Myocyte (in vitro differentiated cells): ENCODE results near the gene THEM5. TPM values are rescaled to one million over a fixed set of nuclear protein-coding genes. Genes with fewer than 3 reads are reported as not detected.
"Not testable (repeated sequence)": the region's sequence is repeated elsewhere in the genome, so short reads cannot be mapped to it uniquely, and the experiment has no call there.

ENCODE experiments used
- DNase-seq: peaks from one replicate; pipeline ENCODE4 v3.0.0-alpha.2; 2012; ENCODE audit warnings: low read depth
- total RNA-seq: library from RNA; depleted of rRNA; stranded (reverse); fragments of >200 nt; gene quantifications from 2 replicates; pipeline ENCODE4 v1.2.3, GENCODE V29; 2014

The THEM5 gene
- total RNA-seq, 1 donor from 2014 or later: not detected

DNA sequence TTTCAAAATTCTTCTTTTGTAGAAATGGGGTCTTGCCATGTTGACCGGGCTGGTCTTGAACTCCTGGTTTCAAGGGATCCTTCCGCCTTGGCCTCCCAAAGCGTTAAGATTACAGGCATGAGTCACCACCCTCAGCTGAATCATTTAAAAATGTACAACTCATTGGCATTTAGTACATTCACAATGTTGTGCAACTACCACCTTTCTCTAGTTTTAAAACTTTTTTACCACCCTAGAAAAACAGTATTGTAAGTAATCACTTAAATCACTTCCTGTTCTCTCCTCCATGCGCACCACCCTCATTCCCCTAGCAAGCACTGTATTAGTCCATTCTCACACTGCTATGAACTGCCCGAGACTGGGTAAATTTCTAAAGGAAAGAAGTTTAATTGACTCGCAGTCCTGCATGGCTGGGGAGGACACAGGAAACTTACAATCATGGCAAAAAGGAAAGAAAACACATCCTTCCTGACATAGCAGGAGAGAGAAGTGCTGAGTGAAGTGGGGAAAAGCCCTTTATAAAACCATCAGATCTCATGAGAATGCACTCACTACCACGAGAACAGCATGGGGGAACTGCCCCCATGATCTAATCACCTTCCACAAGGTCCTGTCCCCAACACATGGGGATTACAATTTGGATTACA lies 14.4 kb upstream of the THEM5 start:
- no peak for DNase-seq

DNA sequence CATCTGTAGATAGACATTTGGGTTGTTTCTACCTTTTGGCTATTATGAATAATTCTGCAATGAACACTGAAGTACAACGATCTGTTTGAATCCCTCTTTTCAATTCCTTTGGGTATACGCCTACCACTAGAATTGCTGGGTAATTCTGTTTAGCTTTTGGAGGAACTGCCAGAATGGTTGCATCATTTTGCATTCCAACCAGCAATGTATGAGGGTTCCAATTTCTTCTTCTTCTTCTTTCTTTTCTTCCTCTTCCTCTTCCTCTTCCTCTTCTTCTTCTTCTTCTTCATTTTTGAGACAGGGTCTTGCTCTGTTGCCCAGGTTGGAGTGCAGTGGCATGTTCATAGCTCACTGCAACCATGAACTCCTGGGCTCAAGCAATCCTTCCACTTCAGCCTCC lies 13.8 kb upstream of the THEM5 start:
- DNase-seq: no peak

DNA sequence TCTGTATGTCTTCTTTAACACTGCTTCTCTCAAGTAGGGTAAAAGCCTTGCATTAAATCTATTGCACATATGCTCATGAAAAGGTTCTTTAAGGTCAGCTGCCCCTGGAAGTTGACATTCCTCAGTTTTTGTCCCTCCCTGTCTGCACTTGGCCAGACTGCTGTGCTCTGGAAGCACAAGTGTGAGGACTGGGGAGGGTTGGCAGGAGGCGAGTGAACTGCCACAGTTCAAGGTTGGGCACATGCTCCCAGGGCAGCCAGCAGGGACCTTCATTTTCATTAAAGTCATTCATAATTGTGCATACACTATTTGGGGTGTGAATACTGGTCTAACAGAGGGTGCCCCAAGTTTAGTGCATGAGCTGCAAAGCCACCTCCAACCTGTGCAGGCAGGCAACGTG lies 10.9 kb upstream of the THEM5 start:
- DNase-seq: no peak

DNA sequence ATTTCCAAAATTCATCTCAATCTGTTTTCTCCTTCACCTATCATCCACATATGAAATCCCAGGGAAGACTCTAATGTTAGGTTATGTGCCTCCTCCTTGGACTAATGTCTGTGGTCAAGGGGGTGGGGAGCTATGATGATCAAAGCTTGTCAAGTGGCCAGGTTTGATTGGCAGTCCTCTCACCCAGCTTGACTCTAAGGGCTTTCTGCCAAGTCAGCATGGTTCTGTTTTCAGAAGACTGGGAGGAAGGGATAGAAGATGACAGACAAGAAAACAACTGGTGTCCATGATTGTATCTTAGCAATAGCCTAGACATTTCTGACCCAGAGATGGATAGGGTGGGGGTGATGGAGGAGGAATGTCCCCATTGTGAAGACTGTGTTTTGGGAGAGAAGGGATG lies 9.1 kb upstream of the THEM5 start:
- DNase-seq: no peak

DNA sequence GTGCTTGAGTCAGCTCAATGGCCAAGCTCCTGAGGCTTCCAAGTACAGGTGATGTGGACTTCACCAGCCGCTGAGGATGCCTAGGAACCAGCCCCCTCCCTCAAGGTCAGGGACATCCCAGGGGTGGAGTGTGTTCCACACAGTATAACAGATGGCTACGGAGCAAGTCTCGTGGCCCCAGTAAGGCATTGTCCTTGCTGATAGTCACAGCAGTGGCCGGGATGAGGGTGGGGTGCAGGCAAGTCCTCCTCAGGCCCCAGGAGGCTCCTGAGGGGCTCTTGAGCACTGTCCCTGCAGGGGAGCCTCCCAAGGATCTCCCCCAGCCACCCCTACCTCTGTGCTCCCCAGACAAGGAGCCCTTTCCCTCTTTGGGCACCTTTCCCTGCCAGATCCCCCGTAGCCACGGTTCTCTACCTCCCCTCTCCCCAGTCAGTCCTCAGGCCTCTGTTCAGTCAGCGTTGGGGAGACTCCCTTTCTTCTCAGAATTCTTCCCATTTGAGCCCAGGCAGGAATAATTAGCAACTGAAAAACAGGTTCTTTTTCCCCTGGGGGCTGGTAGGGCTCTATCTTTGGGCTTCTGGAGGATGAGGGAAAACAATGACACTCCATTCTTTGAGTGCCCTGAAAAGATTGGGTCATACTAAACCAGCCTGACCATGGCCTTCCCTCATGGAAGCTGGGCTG lies 7.1 kb upstream of the THEM5 start:
- DNase-seq: no peak

DNA sequence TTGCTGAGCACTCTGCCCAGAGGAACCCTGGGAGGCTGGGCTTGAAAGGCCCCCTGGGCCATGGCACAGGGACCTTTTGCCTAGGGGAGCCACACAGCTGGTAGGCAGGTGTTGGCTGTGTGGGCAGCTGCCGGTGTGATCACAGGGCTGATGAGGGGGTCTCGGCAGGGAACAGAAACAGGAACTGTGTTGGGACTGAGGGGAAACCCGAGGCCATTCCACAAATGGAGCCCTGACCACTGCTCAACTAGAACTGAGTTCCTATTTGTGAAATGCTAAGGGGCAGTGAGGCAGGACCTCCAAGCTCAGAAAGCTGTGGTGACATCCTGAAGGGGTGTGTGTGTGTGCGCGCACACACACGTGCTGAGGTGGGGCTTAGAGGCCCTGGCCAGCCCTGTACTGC lies 6.4 kb upstream of the THEM5 start:
- no peak for DNase-seq

DNA sequence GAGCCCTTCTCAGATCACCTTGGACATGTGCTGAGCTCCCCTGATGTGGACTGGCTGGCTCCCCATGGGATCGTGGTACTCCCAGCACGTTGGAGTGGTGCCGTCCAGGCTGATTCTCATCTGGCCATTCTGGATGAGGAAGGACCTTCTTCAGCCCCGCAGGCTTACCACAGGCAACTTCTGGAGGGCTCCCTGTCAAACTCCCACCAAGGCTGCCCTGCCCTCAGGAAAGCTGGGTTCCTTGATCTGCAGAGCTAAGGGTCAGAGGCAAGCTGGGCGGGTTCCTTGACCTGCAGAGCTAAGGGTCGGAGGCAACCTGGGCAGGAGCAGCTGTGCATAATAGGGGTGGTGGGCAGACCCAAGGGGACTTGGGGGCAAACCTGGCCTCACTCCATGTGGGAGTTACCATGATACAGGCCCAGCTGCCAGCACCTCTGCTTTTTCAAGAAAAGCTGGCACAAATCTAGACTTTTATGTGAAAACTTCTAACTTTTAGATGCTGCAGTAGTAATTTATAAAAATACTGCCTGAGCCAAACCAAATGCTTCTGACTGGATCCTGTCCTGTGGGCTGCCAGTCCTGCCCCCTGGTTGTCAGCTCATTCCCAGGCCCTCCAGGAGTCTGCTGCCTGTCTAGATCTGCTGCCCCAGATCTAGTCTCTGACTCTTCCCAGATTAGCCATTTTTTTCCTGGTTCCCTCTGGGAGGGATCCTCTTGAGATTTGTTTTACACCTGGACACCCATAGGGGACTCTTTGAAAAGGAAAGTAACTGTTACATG lies 5.6 kb upstream of the THEM5 start:
- DNase-seq: no peak

DNA sequence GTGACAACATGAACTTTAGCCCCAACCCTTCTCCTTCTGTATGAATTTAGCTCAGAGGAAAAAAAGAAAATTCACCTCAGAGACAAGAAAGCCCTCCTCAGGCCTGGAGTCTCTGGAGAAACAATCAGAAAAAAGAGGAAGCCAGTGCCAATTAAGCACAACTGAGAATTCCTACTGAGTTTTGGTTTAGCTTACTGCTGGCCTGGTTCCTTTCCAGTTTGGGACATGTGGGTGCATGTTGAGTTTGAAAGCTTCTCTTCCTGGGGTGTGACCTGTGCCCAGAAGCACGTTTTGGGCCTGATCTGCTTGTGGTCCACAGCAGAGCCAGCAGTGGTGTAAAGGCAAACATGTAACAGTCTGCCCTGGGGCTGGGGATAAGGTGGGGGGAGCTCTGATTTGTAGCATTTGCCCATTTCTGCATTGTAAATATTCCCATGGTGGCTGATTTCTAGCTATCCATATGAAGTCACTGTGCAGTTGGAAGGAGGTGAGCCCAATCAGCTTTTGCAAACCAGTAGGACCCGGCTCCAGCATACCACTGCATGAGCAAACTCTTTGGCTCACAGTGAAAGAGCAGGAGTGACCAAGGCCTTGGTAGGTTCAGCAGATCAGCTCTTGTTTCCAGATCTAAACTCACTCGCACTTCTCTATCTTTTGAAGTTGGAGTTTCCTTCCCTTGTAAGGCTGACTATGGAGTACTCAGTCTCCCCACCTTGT lies 4.7 kb upstream of the THEM5 start:
- DNase-seq: no peak

DNA sequence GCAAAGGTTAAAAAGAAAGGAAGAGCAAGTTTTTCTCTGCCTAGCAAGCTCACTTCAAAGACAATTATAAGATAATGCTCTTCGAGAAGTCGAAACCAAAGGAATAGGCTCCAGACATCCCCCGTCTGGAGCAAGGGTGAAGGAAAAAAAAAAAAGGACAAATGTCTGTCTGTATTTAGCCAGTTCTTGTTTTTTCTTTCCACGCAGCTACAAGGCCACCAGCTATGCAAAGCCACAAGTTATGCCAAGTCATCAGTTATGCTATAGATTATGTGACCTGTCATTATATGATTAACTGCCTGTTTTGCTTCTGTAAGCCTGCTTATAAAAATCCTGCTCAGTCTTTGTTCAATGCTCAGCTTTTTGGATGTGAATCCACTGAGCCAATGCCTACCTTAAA lies 2.4 kb upstream of the THEM5 start:
- no peak for DNase-seq

DNA sequence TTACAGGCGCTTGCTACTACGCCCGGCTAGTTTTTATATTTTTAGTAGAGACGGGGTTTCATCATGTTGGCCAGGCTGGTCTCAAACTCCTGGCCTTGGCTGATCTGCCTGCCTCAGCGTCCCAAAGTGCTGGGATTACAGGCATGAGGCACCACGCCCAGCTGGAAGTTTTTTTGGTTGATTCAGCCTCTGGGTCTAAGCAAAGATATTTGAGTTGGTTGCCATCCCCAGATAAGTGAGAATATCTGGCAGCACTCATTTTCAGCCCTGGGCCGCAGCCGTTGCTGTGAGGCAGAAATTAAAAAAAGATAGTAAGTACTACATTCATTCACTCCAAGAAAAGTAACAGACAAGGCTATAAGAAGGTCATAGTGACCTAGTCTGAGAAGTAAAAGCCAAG lies 2.0 kb upstream of the THEM5 start:
- DNase-seq: not testable (repeated sequence)

DNA sequence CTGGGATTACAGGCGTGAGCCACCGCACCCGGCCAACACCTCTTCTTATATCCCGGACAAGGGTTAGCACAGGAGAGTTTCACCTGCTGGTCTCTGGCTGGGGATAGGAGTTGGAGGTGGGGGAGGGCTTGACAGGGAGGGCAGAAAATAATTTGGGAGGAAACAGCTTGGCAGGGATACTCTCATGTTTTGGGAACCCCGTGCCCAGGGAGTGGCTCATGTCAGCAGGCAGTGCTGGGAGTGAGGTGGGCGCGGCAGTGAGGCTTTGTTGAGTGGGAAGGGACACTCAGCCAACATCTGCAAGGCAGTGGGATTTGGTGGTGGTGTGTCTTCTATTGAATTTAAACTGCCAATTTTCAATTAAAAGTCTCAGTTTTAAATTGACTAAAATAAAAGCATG lies 1.1 kb upstream of the THEM5 start:
- no peak for DNase-seq

DNA sequence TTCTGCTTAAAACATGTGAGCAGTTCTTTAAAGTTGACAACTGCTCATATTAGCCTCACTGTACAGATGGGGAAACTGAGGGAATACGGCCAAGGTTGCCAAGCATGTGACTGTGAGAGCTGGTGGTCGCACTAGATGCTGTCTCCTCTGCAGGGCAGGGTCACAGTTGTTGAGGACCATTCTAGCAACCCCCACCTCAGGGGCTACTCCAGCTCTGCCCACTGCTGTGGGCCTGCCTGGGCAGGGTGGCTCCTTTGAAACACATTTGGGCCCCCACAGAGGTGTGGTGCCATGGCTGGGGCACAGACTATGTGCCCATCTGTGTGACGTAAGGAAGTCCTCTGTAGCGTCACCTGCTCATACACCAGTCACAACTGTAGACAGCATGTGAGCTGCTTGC lies 779 bp downstream of the THEM5 start:
- no peak for DNase-seq

DNA sequence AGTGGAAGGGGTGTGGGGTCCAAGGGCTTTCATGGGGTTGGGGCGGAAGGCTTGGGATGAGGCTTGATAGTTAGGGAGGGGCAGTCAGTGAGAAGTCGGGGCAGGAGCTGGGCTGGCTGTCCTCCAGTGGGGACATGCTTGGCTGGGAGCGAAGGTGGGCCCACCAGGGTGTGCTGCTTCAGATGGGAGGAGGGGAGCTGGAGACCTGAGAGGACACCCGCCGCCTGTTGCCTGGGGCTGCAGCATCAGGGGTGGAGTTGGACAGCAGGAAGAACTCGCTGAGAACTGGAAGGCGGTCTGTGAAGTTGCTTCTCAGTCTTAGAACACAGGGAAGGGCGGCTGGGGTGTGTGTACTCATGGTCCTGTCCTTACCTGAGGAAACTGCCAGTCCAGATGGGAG lies 1.6 kb downstream of the THEM5 start:
- no peak for DNase-seq

DNA sequence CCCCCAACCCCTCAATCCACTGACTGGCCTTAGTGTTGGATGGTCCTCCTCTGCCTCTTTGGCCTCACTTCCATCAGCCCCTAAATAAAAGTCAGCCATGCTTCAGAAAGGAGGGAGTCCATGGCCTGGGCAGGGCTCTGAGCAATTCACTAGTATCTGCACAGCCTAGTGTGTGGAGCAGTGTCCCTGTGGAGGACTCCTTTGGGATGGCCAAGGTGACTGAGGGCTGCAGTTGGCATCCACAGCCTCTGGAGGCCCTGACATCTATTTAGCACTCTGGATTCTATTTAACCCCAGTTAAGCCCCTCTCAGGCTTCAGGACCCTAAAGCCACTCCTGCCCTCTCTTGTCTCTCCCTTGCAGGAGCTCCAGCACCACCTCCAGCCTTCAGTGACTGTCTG lies 3.6 kb downstream of the THEM5 start:
- DNase-seq: no peak

DNA sequence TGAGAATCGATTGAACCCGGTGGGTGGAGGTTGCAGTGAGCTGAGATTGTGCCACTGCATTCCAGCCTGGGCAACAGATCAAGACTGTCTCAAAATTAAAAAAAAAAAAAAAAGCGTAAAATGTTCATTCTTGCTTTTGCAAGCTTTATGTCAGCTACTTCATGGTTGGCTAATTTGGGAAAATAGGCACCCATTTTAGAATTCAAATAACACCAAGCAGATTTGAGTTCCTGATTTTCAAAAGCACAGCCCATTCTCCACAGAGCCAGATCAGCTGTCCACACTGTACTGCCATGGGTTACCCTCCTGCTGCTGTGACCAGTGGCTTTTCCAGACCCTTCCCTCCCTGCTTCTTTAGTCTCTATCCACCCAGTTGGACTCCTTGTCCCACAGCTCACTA lies 4.4 kb downstream of the THEM5 start:
- DNase-seq: no peak

DNA sequence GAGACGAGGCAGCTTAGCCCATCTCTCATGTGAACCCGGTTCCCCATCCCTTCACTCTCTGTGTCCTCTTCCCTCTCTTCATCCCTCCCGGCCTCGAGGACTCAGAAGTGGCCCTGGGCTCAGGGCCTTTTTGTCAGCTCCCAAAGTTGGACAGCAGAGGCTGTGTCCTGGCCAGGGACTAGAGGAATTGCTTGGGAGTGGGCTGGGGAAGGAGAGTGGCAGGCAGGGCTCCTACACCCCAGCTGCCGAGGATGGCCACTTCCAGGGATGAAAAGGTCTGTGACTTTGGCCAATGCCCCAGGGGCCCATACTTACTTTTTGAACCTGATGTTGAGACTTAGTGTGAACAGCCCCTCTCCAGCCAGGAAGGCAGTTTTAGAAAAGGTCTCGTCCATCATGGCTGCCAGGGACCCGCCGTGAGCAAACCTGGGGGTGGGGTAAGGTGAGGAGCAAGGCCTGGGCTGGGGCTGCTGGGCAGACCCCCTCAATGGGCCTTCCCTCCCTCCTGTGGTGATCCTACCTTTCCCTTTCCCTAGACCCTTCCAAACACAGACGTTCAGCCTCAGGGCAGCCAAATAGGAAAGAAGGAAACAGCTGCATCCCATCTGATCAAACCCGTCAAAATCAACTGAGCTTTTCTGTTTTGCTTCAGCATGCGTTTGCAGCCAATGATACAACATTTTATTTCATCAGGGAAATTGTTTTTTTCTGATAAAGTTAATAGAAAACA lies 5.5 kb downstream of the THEM5 start:
- DNase-seq: peak; percentile 36

DNA sequence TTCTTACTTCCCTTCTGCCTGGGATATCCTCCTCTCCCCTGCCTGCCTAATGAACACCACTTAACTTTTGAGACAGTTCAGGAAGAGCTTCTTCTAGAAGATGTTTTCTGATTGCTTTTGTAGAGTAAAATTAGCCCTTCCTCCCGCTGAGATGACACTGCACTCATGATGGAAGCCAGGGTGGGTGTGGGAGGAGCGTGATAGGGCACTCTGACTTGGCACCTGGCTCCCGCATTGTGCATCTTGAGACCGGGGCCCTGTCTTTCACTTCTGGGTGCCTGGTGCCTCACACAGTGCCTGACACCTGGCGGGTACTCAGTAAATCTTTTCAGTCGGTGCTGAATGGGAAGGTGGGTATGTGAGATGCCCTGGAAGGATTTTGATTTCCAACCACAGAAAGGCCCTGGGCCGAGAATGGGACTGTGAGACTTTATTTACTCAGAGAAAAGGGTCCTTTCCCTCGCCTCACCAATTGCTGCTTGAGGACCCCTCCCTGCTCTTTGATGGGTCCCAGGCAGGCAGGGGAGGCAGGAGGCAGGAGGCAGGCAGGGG lies 6.8 kb downstream of the THEM5 start:
- DNase-seq: no peak

DNA sequence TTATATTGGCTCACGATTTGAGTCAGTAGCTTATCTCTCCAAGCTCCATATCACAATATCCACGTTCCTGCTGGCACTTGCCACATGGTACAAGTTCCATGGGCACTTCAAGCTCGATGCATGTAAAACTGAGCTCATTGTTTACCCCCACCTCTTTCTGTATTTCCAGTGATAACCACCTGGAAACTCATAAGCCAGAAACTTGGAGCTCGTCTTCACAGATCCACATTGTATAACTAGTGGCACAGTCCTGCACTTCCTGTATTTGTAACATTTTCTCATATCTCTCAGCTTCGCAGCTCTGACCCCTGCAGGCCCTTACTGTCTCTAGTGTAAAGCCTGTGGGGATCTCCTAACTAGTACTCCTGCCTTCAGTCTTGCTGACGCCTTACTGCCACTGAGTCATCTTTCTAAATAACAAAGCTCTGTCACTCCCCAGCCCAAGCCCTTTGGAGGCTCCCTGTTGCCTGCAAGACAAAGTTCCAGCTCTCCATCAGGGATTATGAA lies 7.4 kb downstream of the THEM5 start:
- DNase-seq: peak; percentile 75

DNA sequence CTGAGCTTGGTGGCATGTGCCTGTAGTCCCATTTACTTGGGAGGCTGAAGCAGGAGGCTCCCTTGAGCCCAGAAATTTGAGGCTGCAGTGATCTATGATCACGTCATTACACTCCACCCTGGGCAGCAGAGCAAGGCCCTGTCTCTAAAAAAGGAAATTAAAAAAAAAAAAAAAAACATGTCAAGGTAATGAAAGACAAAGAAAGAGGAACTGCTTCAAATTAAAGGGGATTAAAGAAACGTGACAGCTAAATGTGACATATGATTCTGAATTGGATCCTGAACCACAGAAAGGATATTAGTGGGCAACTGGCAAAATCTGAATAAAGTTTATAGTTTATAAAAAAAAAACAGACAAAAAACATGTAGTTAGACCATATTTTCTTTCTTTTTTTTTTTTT lies 10.1 kb downstream of the THEM5 start:
- DNase-seq: no peak

DNA sequence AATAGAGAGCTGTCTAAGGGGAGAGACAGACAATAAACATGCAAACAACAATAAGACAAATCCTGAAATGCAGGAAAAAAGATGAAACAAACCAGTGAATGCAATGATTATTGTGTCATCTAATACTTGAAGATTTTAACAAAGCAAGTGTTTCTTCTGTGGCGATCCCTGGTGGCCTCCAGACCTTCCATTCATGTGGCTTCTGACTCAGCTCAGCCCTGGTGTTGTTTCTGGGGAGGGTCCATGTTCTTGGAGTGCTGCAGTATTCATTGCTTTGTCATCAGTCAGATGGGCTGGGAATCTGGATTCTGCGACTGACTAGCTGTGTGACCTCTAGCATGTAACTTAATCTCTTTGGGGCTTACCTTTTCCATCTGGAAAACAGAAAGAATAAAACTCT lies 12.4 kb downstream of the THEM5 start:
- DNase-seq: peak; percentile 59

DNA sequence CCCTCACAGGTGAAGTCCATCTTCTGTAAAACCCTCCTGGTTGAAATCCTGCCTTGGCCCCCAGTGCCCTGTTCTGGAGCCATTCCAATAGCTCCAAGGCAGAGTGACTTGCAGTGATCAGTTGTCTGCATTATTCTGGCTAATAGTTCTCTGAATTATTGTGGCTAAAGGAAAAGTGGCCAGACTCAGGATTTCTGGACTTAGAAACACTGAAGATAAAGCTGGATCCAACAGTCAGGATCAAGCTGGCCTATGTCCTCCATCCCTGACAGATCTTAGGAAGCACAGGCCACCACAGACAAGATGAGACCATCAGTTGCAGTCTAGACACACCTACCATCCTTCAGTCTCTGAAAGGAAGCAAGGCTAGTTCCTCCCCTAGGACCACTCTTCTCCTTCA lies 13.1 kb downstream of the THEM5 start:
- DNase-seq: no peak
